Glomerular endothelial cell (primary cell): ENCODE results near the gene FOXL1. TPM values are rescaled to one million over a fixed set of nuclear protein-coding genes. Genes with fewer than 3 reads are reported as not detected.

ENCODE experiments used
- DNase-seq: peaks from one replicate; pipeline ENCODE4 v3.0.0-alpha.2; 2011; ENCODE audit warnings: low read depth, low spot score; ENCODE audit errors: extremely low read depth
- total RNA-seq: library from RNA; depleted of rRNA; stranded (reverse); fragments of >200 nt; gene quantifications from 2 replicates; pipeline ENCODE4 v1.2.3, GENCODE V29; 2015

The FOXL1 gene
- total RNA-seq = 3.3 and 10.3 TPM in 2 replicates

DNA sequence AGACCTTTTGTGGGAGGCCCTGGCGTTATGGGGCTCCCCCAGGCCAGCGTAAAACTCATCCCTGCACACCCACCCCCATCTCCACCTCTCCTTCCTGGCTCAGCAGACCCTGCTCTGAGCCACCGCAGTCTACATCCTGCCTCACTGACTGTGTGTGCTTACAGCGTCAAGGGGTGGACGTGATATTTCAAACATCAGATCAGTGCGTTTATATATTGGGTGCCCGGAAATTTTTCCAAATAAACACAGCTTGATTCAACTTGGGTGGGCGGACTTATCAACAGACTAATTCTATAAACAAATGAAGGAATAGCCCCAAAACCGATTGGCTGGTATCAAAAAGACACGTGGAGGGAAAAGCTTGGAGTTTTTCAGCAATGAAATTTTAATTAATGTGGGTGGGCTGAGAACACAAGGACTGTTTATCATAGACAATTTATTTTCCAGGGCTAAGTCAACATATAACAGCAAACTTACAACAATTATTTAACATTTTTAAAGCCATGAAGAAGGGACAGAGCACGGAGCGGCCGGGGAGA is at the start of gene FOXL1:
Gene FOXL1 (plus strand): TSS at position 489 of the 539 bp plus-strand sequence. CDS start 175 bp downstream, outside the sequence.
- no peak for DNase-seq

DNA sequence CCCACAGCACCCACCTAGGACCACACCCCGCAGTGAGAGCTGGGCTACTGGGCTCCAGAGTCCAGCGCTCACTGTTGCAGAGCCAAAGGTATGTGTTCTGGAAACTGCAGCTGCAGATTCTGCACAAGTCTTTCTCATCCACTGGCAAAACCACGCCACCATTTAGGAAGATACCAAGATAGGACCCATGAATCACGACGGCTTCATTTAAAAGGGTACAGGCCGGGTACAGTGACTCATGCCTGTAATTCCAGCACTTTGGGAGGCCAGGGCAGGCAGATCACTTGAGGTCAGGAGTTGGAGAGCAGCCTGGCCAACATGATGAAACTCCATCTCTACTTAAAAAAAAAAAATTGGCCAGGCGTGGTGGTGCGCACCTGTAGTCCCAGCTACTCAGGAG is 49.2 kb upstream of the FOXL1 start:
- DNase-seq = no peak

DNA sequence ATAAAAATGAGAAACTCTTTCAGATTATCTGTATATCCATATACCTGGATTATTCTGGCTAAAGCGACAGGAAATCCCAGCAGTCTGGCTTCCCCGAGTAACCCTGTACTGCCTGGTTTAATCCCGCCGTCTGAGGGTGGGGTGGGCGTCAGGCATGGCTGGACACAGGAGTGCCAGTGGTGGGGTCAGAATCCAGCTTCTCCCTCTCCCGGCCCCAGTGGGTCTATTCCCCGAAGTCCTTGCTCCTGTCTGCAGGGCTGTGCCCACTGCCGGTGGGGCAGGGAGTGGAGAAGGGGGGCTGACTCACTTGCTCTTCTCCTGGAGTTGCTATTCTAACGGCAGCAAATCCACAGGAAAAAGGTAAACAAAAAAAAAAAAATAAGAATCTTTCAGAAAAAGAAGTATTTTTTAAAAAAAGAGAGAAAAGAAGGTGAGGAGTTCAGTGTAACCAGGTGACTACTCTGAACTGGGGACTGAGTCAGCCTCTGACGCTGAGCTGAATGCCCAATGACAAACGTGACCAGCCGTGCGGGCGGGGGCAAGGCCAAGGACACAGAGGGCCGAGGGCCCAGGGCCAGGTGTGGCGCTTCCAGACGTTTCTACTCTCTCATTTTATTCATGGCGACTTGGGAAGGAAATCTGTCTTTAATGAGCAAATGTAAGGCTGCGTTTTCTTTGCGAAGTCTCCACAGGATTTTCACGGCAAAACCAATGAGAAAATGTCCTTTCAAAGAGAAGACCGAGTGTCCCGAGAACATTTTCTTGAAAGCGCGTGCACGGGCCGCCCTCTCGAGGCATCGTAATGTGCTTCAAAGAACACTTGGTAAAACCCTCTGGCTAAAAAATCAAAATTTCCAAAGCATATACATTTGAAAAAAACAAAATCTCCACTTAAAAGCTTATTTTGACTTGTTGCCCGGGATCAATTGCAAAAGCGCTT is 47.8 kb upstream of the FOXL1 start:
- no peak for DNase-seq

DNA sequence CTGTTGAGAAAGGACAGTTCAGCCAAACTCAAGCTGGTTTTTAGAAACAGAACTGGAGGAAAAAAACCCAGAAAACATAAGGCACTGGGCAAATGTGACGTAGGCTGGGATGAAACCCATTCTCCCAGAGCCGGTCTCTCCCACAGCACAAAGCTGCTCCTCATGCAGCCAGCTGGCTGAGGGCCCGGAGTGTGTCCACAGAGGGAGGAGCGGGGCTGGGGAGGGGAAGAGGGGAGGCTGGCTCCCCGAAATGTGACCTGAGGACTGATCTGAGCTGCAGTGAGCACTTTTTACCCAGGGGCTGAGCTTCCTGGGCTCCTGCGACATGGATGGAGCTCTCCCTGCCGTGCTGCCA is 47.2 kb upstream of the FOXL1 start:
- no peak for DNase-seq

DNA sequence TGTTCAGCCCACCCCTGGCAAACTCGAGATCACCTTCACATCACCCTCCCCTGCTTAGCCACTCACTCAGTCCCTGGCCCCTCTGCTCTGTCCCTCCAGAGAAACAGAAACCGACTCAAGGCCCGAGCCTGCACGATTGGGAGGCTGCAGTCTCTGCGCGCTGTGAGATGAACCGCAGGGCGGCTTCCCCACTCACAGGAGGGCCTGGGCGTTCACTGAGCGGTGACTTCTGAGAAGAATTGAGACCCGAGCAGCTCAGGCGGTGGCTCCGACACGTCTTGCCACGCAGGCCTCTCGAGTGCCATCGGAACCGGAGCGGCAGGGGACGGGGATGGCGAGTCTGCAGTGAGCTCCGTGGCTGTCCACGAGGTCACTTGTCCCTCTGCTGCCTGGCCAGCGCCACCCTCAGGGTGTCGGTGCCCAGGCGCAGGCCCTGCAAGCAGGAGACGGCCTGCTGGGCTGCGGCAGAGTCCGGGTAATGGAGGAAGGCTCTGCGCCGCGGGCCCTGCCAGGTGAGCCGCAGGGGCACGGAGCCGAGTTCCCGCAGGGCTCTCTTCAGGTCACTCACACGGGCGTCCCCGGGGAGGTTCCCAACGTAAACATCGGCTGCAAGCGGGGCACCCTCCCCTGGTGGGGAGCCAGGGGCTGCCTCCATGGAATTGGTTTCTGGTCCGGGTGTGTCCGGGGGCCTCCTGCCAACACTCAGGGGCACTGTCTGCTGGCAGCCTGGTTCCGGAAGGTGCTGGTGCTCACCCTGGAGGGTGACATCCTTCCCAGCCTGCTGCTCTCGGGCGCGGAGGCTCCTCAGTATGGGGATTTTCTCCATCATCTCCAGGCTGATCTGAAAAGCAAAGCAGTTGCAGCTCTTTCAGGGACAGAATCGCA is 46.5 kb upstream of the FOXL1 start:
- DNase-seq = no peak

DNA sequence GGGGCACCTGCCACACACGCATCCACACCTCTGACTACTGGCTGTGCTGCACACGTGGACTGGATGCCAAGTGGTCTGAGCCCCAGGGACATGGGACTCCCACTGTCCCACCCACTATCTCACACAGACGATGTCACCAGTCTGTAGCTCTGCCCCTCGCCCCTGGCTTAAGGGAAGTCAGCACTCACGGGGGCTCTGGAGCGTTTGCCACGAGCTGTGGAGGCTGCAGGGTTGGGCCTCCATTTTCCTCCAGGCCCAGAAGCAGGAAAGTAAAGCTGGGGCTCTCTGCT is 45.9 kb upstream of the FOXL1 start:
- DNase-seq = no peak

DNA sequence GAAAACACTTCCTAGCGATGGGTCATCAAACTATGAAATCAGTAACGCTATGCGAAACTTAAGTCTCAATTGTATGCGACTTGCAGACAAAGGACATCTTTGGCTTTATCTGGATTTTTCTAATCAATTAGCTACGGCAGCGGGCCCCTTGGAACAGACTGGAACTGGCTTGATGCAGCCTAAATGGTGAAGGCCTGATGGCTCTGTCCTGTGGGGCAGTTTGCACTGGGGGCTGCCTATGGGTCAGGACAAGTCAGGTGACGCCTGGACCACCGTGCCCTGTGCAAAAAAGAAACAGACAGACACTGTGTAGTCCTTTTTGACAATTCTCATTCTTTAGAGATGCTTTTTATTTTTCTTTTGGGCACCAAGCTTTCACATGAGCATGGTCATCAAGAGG is 45.3 kb upstream of the FOXL1 start:
- DNase-seq = no peak

DNA sequence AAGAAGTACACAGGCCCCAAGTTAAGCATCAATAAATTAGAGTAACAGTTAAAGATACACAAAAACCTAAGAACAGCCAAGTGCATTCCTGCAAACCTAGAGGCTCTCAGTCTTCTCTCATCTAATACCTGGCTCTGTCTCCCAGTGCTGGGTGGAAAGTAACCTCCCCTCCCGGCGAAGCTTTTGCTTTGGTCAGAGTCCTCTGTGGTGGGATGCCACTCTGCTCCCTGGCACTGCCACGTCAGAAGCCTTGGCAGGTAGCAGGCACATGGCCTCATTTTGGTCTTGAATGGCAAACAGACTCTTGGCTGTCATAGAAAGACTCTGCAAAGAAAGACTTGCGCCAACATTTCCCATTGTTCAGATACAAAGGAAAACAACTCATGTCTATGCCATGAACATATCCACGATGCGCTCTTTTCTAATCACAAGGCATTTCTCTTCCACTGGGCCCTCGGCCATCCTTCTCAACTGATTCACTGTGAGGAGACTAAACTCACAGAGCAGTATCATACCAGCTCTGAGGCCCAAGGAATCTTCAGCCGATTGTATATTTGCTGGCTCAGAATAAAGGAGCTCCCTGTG is 44.5 kb upstream of the FOXL1 start:
- no peak for DNase-seq

DNA sequence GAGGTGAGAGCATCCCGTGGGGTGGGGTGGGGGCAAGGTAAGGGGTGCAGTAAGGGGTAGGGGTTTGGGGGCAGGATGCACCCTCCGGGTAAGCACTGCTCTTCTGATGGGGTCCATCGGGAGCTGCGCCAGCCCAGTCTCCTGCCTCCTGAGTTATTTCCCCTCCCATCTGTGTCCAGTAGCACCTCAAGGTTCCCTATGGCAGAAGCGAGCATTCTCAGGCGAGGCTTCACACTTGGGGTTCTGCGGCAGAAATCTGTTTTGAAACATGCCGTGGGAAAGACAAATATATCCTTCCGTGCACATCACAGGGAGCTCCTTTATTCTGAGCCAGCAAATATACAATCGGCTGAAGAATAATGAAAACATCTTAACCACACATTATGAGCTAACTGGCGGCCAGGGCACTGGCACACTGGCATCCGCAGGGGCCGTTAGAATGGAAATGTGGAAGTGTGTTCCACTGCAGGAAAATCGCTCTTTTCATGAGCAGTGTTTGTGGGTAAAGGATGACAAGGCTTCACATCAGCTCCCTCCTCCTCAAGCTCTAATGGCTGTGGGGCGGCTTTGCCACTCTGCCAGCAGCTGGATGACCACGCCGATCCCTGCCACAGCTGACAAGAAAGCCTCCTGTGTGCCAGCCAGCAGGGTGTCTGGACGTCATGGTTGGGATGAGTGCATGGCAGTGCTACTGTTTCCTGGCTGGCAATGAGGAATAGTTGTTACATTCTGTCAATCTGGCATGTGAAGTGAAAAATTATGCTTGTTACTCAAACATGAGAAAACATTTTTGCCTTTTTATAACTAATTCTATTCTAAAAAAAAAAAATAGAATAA is 43.4 kb upstream of the FOXL1 start:
- no peak for DNase-seq

DNA sequence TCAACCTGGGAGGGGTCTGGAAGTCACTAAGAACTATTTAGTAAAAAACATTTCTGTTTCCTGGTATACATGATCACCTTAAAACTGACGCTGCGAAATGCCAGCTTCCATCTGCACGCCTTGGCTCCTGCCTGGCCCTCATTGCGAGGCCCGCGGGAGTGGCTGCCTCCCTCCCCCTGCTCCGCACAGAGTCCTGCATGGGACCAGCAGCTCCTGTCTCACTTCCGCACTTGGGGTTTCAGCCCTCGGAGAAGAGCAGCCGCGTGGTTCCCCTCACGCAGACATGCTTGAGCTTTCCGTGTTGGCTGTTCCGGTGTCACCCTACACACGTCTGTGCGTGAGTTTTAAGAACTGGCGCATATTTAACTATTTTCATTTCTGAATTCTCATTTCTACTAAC is 41.7 kb upstream of the FOXL1 start:
- DNase-seq = no peak

DNA sequence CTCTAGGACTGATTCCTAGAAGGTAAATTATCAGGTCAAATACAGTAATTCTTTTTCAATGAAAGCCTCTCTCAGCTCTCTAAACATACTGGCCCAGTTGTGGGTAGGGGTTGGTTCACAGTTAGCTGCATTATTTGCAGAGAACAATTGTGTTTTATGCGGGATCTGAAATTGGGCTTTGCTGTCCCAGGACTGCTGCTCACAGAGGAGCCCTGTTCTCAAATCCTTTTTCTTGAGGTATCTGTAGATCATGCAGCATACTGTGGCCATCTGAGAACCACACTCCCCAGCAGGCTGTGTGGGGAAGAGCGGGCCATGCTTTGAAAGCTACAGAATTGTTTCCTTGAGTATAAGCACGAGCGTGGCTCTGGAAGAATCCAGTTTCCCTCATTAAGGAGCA is 40.9 kb upstream of the FOXL1 start:
- DNase-seq = no peak

DNA sequence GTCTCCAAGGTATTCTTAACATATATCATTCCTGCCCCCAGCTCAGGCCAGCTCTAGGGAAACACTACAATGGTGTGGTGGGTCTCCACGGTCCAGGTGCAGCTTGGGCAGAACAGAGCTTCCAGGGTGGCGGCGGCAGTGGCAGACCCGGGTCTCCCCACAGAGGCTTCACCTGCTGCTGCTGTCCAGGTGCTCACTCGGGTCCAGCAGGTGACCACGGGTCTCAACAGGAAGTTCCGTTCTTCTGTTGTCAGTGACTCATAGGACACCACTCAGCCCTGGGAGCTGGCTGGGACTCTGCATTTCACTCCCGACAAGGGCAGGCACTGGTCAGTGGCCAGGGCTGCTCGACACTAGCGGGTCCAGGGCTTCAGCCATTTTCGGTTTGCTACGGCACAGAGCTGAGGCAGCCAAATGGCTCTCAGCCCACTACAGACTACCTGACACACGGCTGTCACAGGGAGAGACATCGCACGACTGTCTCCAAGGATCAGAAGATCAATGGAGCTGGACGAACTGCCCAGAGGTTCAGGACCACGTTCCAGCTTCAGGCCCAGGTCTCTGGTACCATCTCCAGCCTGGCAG is 40.1 kb upstream of the FOXL1 start:
- DNase-seq = no peak

DNA sequence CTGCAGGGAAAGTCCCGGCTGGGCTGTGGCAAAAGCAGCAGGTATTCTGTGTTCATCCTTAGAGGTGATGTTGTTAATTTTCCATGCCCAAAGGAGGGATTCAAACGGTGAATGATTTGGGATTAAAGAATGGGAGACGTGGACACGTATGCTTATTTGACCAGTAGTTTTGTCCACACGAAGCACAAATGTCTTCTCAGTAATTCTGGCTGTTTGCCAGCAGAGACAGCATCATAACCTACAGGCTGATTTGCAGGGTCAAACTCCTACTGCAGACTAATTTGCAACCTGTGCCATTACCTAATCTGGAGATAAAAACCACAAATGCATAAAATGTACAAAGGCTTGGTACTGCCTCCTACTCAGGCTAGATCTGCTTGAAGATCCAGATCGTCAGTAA is 37.5 kb upstream of the FOXL1 start:
- DNase-seq = no peak

DNA sequence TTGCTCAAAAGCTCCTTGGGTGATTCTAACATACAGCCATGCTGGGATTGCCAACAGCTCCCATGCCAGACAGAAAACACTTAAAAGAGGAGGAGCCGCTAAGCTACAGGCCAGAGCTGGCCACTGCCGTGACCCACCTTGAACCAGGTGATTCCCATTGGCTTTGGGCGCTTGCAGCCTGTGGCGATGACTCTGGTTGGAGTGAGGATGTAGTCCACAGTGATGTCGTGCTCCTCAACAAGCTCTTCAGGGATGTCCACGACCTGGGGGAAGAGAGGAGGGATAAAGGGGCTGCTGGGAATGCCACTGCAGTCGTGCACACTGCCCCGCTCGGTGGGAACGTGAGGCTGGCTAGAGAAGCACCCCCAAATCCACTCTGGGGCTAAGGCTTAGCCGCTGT is 36.8 kb upstream of the FOXL1 start:
- DNase-seq = no peak

DNA sequence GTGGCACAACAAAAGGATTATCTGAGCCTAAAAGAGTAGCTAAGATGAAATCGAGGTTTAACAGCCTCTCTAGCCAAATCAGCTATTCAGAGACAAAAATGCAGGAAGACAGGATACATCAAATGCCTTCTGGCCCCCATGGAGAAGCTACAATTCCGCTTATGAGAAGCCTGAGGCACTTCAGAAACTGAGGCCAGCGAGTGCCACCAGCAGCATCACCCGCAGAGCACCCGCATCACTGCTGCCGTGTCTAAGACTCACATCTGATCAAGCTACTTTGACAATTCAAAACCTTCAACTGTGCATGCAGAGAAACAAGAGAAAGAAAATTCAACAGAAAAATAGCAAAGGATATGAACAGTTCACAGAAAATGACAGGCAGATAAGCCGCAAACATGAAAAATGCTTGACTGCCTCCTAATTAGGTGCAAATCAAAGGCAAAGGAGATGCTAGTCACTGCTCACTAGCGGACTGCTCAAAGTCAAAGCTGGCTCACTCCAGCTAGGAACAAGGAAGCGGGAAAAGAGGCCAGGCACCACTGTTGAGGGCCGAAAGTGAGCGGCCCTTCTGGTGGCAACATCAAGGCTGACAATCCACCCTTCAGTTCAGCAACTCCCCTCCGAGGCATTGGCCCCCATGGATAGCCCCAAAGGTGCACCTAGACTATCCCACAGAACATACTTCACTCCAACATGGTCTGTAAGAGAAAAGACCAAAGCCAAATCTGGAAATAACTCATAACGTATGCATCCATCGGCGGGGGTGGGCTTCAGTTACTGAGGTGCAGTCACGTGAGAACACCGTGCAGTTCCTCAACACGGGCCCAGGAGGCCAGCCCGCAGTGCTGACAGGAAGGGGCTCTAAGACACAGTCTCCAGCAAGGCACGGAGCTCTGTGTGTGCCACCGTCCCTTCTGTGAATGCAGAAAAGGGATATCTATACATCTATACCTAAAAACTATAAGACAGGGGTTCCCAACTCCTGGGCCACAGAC is 35.3 kb upstream of the FOXL1 start:
- no peak for DNase-seq

DNA sequence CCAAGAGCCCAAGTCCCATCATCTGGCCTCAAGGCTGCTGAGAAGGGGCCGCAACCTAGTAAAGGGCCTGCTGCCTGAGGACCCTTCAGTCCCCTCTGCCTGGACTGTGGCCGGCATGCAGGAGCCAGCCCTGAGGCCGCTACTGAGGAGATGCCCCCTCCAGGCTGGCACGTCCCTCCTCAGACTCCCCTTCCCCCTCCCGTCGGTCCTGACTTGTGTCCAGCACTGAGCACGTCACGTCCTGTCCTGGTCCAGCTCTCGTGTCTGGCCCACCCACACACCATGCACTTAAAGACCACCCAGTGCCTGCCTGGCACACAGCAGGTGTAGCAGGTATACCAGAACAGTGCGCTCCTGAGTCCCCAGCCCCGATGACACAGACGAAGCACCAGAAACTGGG is 32.9 kb upstream of the FOXL1 start:
- DNase-seq = no peak

DNA sequence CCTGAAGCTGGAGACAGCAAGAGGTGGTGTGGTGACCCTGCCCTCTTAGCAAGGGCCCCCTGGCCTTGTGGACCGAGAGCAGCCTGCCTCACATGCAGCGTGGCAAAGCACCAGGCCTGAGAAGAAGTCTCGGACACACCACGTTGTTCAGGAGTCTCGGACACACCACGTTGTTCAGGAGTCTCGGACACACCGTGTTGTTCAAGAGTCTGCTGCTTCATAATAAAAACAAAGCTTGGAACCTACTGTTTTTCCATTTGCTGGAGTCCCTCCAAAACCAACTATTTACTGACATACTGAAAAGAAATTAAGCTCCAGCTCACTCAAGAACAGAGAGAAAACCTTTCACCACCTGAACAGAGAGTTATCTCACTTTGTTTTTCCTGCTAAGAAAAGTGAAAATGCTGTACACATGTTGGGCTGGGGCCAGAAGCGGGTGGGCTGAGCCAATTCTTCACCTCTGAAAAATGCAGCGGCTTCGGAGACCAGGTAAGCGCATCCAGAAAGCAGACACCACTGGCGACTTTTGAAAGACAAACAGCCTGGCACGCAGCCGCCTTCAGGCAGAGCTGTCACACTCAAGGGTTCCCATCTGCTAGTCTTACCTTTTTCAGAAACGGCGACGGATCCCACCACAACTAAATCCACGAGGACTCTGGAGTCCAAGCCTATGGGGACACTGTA is 32.3 kb upstream of the FOXL1 start:
- DNase-seq = no peak

DNA sequence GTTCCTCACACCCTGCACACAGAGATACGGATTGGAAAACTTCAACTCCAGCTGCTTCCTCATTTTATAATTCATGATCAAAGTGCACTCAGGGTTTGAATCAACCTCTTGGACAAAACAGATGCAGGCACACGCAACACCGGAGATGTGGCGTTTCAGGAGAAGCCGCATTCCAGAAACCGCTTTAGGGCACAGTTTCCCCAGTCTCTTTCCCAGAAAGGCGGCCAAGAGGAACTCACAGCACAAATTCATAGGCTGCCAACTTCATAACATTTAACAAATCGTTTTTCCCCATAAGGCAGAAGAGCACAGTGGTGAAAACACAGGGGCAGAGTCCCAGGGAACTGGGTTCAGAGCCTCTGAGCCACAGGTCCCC is 31.7 kb upstream of the FOXL1 start:
- DNase-seq = no peak
